COLO668 (cell line): Measurements from ENCODE around the gene USP10.

Source experiments
- DNase-seq: peaks from one replicate; lab custom pipeline; 2025; ENCODE audit not compliant: unreplicated experiment; lab: John Stamatoyannopoulos, UW

Gene USP10

GRCh38 chr16:84699147-84699711, 571 bp upstream of the USP10 start:
- peak; percentile 40 for DNase-seq

DNA sequence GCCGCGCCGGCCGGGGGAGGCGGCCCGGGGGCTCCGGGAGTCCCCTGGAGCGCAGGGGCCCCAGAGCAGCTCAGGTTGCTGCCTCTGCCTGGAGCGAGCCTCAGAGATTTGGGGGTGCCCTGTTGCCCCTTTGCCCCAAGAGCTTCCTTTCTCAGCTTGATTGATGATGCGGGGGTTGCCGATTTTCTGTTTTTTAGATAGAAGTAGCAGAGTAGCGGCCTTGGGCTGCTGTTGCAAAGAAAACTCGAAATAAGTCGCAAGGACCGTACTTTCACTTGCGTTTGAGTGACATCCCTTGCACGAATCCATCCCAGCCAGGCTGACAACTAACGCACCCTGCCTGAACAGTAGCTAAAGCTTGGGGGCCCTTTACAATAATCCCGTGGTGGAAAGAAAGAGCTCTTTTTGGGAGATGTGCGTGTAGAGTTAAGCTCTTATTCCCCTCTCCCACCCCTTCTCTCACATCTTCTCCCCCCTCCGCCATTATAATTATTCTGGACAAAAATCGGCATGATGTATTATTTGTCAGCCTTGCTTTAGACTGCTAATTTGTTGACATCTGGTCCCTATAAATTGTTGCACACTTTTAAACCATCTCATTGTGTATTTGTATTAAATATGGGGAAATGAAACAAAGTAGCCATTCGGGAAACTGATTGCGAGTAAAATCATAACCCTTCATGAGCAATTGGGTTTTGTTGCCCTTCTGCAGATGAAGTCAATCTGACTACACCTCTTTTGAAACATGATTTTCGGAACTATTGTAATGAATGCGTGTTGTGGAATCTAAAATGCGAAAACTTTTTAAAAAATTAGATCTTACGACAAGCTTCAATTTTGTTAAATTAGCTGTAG, 873 bp downstream of the USP10 start:
- DNase-seq, result no peak

DNA sequence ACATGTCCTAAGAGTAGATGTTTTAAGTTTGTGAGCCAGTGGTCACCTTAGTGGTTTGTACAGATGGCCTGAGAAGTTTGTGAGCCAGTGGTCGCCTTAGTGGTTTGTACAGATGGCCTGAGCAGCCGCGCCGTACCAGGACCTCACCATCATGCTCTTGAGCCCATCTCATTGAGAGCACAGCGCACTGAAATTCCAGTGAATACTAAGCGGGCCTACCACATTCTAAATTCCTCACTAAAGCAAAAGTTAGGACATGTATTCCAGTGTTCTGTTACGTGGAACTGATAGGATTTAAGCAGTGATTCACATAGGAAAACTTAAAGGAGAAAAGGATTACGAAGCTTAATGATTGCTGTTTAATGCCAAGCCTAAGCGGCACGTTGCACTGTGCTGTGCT, 3.9 kb downstream of the USP10 start:
- DNase-seq, result no peak

DNA sequence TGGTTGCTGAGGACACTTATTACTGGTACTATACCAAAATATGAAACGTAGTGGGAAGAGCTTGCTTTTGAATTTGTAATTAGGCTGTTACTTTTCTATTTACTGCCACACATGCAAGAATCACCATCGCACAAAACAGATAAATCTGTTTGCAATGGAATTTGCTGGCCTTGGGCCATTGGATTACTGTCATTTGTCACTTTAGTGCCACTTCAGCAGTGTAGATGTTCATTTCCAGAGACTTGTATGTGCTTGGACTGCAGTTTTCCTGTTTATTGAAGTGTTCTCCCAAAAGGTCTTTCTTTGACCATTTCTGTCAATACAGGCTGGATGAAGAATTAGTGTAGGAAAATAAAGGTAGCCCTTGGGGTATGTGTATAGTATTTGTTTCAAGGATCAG, 4.5 kb downstream of the USP10 start:
- DNase-seq, result no peak

- no peak for DNase-seq
Observed at GRCh38 chr16:84706856-84707255, 7.1 kb downstream of the USP10 start.

DNA sequence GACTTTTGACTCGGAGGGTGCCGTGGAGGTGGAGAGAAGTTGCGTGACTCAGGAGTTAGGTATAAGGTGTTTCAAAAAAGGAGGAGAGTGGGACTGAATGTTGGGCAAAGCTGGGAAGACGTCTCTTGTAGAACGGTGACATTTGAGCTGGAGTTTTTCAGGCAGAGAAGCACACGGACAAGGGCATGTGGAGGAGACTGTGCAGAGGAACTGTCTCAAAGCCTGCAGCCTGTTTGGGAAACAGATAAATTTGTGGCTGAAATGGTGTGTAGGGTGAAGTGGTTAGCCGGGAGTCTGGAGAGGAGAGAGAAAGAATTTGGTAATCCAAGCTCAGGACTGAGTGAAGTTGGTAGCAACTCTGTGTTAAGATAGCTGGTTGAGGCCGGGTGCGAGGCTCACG, 9.8 kb downstream of the USP10 start:
- DNase-seq, result no peak

DNA sequence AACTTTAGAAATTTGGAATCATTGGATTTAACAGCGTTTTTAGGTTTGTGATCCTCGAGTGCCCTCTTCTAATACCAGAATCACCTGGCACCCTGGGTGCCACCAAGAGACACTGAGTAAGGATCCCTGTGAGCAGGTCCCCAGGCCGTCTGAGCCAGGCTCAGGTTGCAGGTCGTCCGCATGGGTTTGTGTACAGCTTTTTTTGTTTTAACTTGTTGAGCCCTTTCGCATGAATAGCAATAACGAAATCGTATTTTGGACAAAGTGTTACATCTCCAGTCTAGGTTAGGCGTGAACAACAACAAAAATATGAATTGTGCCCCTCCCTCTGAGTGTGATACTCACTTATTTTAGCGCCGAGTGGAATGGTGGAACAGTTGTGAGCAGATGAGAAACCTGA, 10.9 kb downstream of the USP10 start:
- no peak for DNase-seq

- DNase-seq, result no peak
Observed at GRCh38 chr16:84712138-84712671, 12.4 kb downstream of the USP10 start.

GRCh38 chr16:84712801-84713775, 13.3 kb downstream of the USP10 start:
- DNase-seq, result no peak

- no peak for DNase-seq
Observed at GRCh38 chr16:84714028-84714427, 14.2 kb downstream of the USP10 start.

GRCh38 chr16:84715424-84715823, 15.6 kb downstream of the USP10 start:
- no peak for DNase-seq

GRCh38 chr16:84715854-84716253, 16.1 kb downstream of the USP10 start:
- no peak for DNase-seq

DNA sequence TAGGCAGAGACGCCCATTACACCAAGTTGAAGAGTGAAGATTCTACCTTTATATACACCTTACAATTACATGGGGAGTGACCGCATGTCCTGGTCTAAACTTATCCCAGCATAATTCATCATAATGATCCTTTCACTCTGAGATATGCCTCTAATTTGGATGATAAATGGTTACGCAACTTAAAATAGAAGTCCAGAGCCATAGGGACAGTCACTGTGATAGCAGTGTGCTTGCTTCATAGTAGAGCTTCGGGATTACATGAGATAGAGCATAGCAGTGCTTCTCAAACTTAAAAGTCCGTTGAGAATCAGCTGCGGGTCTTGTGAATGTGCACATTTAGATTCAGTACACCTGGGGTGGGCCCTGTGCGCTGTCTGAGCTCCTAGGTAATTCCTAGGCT, 16.9 kb downstream of the USP10 start:
- DNase-seq, result no peak

DNA sequence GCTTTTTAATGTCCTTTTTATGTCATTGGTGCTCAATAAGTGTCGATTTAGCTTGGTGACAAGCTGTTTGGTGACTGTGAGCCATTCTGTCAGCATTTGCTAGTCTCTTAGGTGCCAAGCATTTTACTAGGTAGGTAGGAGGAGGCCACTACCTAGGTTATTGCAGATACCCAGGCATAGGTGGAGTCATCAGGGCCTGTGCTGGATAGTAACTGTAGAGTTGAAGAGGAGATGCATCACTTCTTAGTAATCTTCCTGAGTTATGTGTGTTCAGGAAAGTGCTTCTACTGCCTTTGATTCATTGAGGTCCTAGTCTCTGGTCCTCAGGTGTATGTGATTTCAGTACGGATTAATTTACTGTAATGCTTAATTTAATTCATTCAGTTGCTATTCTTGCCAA, 17.7 kb downstream of the USP10 start:
- no peak for DNase-seq

GRCh38 chr16:84720177-84720579, 20.4 kb downstream of the USP10 start:
- no peak for DNase-seq

DNA sequence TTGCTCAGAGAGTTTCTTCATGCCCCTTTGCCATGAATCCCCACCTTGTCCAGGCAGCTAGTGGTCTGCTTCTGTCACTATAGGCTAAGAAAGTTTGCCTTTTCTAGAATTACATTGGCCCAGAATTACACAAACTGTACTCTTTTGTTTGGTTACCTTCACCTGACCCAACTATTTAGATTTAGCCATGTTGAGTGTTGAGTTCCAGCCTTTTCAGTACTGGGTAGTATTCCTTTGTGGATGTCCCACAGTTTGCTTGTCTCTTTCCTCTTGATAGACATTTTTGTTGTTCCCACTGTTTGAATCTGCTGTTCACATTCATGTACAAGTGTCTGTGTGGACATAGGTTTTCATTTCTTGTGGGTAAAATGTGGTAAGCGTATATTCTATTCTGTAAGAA, 22.3 kb downstream of the USP10 start:
- no peak for DNase-seq

- no peak for DNase-seq
Observed at GRCh38 chr16:84723906-84724305, 24.1 kb downstream of the USP10 start.

- no peak for DNase-seq
Observed at GRCh38 chr16:84724606-84725309, 25.0 kb downstream of the USP10 start.

DNA sequence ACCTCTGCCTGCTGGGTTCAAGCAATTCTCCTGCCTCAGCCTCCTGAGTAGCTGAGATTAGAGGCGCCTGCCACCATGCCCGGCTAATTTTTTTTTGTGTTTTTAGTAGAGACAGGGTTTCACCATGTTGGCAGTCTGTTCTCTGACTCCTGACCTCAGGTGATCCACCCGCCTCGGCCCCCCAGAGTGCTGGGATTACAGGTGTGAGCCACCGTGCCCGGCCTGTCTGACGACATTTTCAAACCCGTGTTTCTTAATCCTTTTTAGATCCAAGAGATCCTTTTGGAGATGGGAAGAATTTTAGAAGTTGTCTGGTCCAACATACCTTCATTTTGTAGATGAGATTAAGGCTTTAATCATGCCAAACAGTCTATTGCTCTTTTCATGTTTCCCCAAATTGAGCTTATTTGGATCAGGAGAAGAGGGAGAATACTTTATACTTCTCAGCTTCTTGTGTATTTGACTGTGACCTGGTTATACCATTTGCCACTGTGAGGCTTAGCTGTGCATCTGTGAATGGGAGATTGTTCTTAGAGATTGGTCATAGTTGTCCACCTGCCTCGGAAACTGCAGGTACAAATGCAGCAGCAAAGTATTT, 25.8 kb downstream of the USP10 start:
- DNase-seq, result no peak

GRCh38 chr16:84726079-84726668, 26.4 kb downstream of the USP10 start:
- DNase-seq, result peak; percentile 81
